Ishikawa (cell line): ENCODE results near the gene RAB40C.

Source experiments
- CEBPB ChIP-seq: IDR thresholded peaks from 2 replicates; pipeline ENCODE4 v1.6.1; 2012
- CREB1 ChIP-seq: IDR thresholded peaks from 2 replicates; pipeline ENCODE4 v1.6.1; 2012; ENCODE audit warnings: low read depth
- EP300 ChIP-seq: IDR thresholded peaks from 2 replicates; pipeline ENCODE4 v1.6.1; 2012; ENCODE audit warnings: borderline replicate concordance
- FOXM1 ChIP-seq: IDR thresholded peaks from 2 replicates; pipeline ENCODE4 v1.6.1; 2012; ENCODE audit warnings: low read depth, borderline replicate concordance
- MAX ChIP-seq: IDR thresholded peaks from 2 replicates; pipeline ENCODE4 v1.6.1; 2012
- NFIC ChIP-seq: IDR thresholded peaks from 2 replicates; pipeline ENCODE4 v1.6.1; 2012
- RAD21 ChIP-seq: IDR thresholded peaks from 2 replicates; pipeline ENCODE4 v1.6.1; 2012; ENCODE audit warnings: low read depth
- REST ChIP-seq: IDR thresholded peaks from 2 replicates; pipeline ENCODE4 v1.6.1; 2012; ENCODE audit warnings: low read depth, mild to moderate bottlenecking
- TAF1 ChIP-seq: IDR thresholded peaks from 2 replicates; pipeline ENCODE4 v1.6.1; 2012; ENCODE audit warnings: low read depth, mild to moderate bottlenecking
- TCF12 ChIP-seq: IDR thresholded peaks from 2 replicates; pipeline ENCODE4 v1.6.1; 2012; ENCODE audit warnings: low read depth
- USF1 ChIP-seq: IDR thresholded peaks from 2 replicates; pipeline ENCODE4 v1.6.1; 2012
- YY1 ChIP-seq: IDR thresholded peaks from 2 replicates; pipeline ENCODE4 v1.6.1; 2012; ENCODE audit warnings: low read depth
- ZBTB7A ChIP-seq: IDR thresholded peaks from 2 replicates; pipeline ENCODE4 v1.6.1; 2012; ENCODE audit warnings: low read depth

RAB40C gene

GRCh38 chr16:566475-567372 is 23.1 kb upstream of the RAB40C start, which contains the start of gene NHLRC4:
NHLRC4 (plus strand) TSS chr16:567005; CDS start chr16:568048, 1,043 bp downstream.
- TF ChIP-seq ZBTB7A (peak; percentile 50; the same call in 1 of the 2 replicates), YY1 (no peak)

- TF ChIP-seq EP300 (no peak), FOXM1 (no peak), CEBPB (no peak), NFIC (no peak), TCF12 (no peak), REST (no peak), RAD21 (no peak), TAF1 (no peak), CREB1 (no peak), YY1 (no peak), ZBTB7A (no peak)
Measured at GRCh38 chr16:567373-568256, 22.3 kb upstream of the RAB40C start.

GRCh38 chr16:568401-569258 is 21.2 kb upstream of the RAB40C start:
- TF ChIP-seq YY1 (no peak), REST (no peak), EP300 (no peak), USF1 (no peak), RAD21 (no peak), TCF12 (no peak), MAX (no peak), TAF1 (no peak), FOXM1 (no peak)

- TF ChIP-seq YY1, result no peak
- no peak for TF ChIP-seq REST
- peak; percentile 35; the same call in 1 of the 2 replicates for TF ChIP-seq ZBTB7A
Measured at GRCh38 chr16:569445-570254, 20.2 kb upstream of the RAB40C start, which contains the start of gene PIGQ. PIGQ (plus strand) TSS chr16:569968; CDS start chr16:574075, 4,107 bp downstream.
